SW480 (cell line): ENCODE data around the gene ALKBH3.

ENCODE experiments used
- DNase-seq: peaks from one replicate; pipeline ENCODE4 v3.0.0-alpha.2; 2016; ENCODE audit warnings: low spot score

Gene ALKBH3

DNA sequence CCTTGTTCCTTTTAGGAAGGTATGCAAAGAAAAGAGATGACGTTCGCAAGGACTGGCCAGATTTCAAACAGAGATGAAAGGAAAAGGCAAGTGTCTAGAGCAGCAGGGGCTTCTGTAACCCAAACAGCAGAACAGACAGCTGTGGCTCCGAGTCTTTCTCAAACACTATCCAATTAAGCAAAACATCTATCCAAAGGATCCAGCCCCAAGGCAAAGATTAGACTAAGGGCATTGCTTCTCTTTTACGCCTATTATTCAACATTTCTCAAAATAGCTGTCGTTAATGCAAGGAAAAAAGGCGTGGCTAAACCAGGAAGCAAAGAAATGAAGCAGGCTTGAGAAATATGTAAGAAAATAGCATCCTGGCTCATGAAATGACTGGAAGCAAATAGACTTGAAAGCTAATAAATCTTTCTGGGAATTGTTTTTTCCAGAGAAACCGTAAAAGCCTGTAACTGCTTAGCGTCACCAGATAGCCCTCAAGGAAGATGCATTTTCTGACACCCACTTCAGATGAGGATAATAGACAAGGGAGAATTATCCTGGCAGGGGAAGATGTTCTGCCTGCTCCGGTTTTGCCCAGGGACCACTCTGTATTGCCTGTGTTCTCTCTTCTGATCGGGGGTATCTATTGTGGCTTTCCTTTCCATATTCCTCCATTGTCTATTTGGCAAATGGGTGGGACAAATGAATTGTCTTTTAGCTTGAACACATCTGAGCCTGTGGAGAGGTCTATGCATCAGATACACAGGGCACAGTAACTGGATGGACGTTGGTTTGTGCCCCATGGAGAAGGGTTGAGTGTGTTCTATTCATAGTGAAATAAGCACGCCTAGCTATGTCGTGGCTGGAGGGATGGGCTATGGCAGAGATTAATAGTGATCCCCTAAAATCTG, 82.0 kb downstream of the ALKBH3 start:
- DNase-seq = no peak

DNA sequence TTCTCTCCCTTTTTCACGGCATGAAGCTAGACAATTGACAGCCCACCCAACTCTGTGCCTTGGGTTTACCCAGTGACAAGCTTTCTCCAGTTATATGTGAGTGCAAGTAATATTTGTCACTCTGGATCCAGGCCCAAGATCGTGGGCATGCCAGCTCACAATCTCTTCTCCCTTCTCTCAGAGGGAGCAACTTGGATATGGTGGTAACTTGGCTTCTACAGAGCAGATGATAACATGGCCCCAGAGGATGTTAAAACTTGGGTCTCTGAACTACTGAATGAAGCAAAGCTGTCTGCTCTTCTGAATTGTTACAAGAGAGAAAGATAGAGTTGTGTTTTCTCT, 82.6 kb downstream of the ALKBH3 start:
- DNase-seq = no peak

DNA sequence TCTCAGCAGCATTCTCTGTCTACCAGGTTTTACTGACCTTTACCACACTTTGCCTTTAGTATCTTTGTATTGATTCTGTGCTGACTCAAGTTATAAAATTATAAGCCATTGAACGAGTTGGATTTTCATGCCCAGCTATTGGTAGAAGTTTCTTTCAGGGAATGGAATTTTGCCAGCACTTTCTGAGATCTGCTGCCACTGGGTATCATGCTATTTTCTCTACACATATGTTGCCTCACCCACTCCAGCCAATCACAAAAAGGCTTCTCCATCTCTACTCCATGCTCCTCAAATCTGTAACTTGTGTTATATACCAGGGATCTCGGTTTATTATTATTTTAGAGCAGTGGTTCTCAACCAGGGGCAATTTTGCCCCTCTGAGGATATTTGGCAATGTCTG, 87.0 kb downstream of the ALKBH3 start:
- DNase-seq = no peak

DNA sequence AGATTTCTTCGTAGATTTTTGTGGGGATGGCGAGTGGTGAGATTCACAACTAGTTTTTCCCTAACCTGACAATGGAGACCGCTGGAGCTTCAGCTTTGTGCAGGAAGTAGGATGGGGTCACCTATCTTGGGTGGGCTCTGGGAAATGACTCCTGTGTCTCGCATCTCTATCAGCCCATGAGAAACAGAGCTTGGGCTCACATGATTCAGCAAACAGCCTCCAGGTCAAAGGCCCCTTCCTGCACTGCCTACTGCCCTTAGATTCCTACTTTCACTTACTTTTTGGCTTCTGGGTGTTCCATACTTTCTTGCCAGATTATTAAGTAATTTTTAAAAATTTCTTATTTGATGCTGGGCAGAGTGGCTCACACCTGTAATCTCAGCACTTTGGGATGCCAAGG, 88.1 kb downstream of the ALKBH3 start:
- DNase-seq = no peak

DNA sequence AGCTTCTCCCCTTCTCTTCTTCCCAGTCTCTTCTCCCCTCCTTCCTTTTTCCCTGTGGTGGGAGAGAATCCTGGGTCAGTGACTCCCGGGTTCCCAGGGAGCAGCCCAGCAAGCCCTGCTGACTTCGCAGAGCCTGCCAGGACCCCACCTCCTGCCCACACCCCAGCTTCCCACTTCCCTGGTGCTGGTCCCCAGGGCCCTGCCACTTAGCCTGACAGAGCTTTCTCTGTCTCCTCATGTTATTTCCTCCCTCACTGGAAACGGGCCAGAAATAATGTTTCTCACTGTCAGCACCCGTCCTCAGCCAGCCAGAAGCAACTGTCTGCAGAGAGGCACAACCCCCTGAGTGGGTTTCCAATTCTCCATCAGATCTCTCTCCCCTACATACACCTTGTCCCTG, 88.9 kb downstream of the ALKBH3 start:
- DNase-seq = no peak
